ENCODE measurements around the gene MAGEA8. TPM values are rescaled to one million over a fixed set of nuclear protein-coding genes. Genes with fewer than 3 reads are reported as not detected.
"Not testable (repeated sequence)": the region's sequence is repeated elsewhere in the genome, so short reads cannot be mapped to it uniquely, and the experiment has no call there.

The MAGEA8 gene
- total and polyA plus RNA-seq, 2 donors (not counting 3 experiments of a cell fraction or from before 2014, with no cell fraction given): not detected

- H3K27me3 ChIP-seq (ENCODE audit: control insufficient read depth in 2 of 2, insufficient read depth in 2 of 2, low read length in 2 of 2); H3K36me3 ChIP-seq (ENCODE audit: control insufficient read depth in 2 of 2, extremely low read depth in 1 of 2, insufficient read depth in 2 of 2, low read length in 2 of 2); H3K27ac ChIP-seq (ENCODE audit: insufficient read depth, low read depth, low read length); FAIRE-seq; DNase-seq (ENCODE audit: low read depth, low spot score); H3K4me3 ChIP-seq (replicated peaks in 1 of 3; ENCODE audit: insufficient read depth in 1 of 3, low read depth in 1 of 3, low read length in 3 of 3); H3K9ac ChIP-seq (replicated peaks; ENCODE audit: extremely low read depth, insufficient read depth, low read length); H3K9me1 ChIP-seq (replicated peaks; ENCODE audit: control insufficient read depth, extremely low read depth, insufficient read depth, low read length); dilution Hi-C loops (cut with MboI; ENCODE audit: extremely low pct_ligation_motif_present, low sequenced_read_pairs); POLR2A ChIA-PET; H3K4me2 ChIP-seq (ENCODE audit: insufficient read depth, low read length); H3K9me3 ChIP-seq (replicated peaks; ENCODE audit: control insufficient read depth, insufficient read depth, low read length); H3K4me1 ChIP-seq (ENCODE audit: control insufficient read depth, extremely low read depth, insufficient read depth, low read length); CTCF ChIA-PET; BruUV-seq (replicated peaks); H3K79me2 ChIP-seq (ENCODE audit: control insufficient read depth, insufficient read depth, low read length); H4K20me1 ChIP-seq (replicated peaks; ENCODE audit: control insufficient read depth, extremely low read depth, insufficient read depth, low read length); H2AFZ ChIP-seq (ENCODE audit: low read depth, low read length): not testable (repeated sequence)
- intact Hi-C loops (cut with micrococcal nuclease): loop anchor here (10.0 kb wide), 1 partner anchor 428 kb away; the partner anchor contains the start of gene IDS
Measured at GRCh38 chrX:149932970-149933369, 52.0 kb downstream of the MAGEA8 start.

DNA sequence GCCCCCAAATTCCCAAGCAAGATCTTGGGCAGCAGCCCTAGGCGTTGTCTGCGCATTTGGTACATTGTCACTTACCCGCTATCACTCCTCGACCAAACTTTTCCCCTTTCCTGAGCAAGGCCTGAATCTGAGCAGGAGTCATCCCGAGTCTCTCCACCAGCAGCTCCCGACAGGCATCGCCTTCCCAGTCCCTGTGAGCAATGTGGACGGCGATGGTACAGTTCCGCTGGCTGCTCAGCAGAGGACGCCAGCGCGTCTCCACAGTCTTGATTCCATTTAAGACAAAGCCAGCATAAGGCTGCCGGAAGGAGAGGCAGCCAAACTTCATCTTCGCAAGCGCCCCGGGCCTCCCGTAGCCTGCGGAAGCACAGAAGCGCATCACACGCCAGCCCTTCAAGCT lies 52.6 kb downstream of the MAGEA8 start:
- POLR2A ChIA-PET; H3K9ac ChIP-seq (replicated peaks; ENCODE audit: extremely low read depth, insufficient read depth, low read length); H3K4me1 ChIP-seq (ENCODE audit: control insufficient read depth, extremely low read depth, insufficient read depth, low read length); BruUV-seq (replicated peaks); DNase-seq (ENCODE audit: low read depth, low spot score); dilution Hi-C loops (cut with MboI; ENCODE audit: extremely low pct_ligation_motif_present, low sequenced_read_pairs); H4K20me1 ChIP-seq (replicated peaks; ENCODE audit: control insufficient read depth, extremely low read depth, insufficient read depth, low read length); H3K9me1 ChIP-seq (replicated peaks; ENCODE audit: control insufficient read depth, extremely low read depth, insufficient read depth, low read length); H3K4me2 ChIP-seq (ENCODE audit: insufficient read depth, low read length); CTCF ChIA-PET; H3K79me2 ChIP-seq (ENCODE audit: control insufficient read depth, insufficient read depth, low read length); H3K27ac ChIP-seq (ENCODE audit: insufficient read depth, low read depth, low read length); H2AFZ ChIP-seq (ENCODE audit: low read depth, low read length); H3K4me3 ChIP-seq (replicated peaks in 1 of 3; ENCODE audit: insufficient read depth in 1 of 3, low read depth in 1 of 3, low read length in 3 of 3); H3K27me3 ChIP-seq (ENCODE audit: control insufficient read depth in 2 of 2, insufficient read depth in 2 of 2, low read length in 2 of 2); H3K36me3 ChIP-seq (ENCODE audit: control insufficient read depth in 2 of 2, extremely low read depth in 1 of 2, insufficient read depth in 2 of 2, low read length in 2 of 2); H3K9me3 ChIP-seq (replicated peaks; ENCODE audit: control insufficient read depth, insufficient read depth, low read length): not testable (repeated sequence)
- peak; percentile 96 for FAIRE-seq
- intact Hi-C loops (cut with micrococcal nuclease): loop anchor here (10.0 kb wide), 1 partner anchor 429 kb away; the partner anchor contains the start of gene IDS

Other genes with a start within 250 kb of the MAGEA8 start
- gene TMEM185A, start 249.4 kb upstream of the MAGEA8 start, total RNA-seq: 16.9 and 18.0 TPM in 2 replicates
- 29.4 and 29.7 TPM in 2 replicates for gene TMEM185A, start 249.4 kb upstream of the MAGEA8 start, polyA plus RNA-seq
- gene MAGEA11, start 169.1 kb upstream of the MAGEA8 start, total RNA-seq: not detected in 2 replicates
- not detected in 2 replicates for gene MAGEA11, start 169.1 kb upstream of the MAGEA8 start, polyA plus RNA-seq
- gene HSFX1, start 107.1 kb upstream of the MAGEA8 start, total RNA-seq: 0.53 and 0.88 TPM in 2 replicates
- gene HSFX1, start 107.1 kb upstream of the MAGEA8 start, polyA plus RNA-seq: 0.41 and 0.68 TPM in 2 replicates
- gene MAGEA9, start 99.3 kb upstream of the MAGEA8 start, total RNA-seq: not detected in 2 replicates
- gene MAGEA9, start 99.3 kb upstream of the MAGEA8 start, polyA plus RNA-seq: not detected in 2 replicates
- not detected in 2 replicates for gene HSFX4, start 48.4 kb downstream of the MAGEA8 start, total RNA-seq
- gene HSFX4, start 48.4 kb downstream of the MAGEA8 start, polyA plus RNA-seq: not detected in 2 replicates
- gene EOLA2, start 57.3 kb downstream of the MAGEA8 start, total RNA-seq: 24.3 and 35.5 TPM in 2 replicates
- 28.2 and 33.0 TPM in 2 replicates for gene EOLA2, start 57.3 kb downstream of the MAGEA8 start, polyA plus RNA-seq

Data from endothelial cell of umbilical vein (primary cell).